HG03354 (cell line): Measurements from ENCODE around the gene SPACA1.
"Not testable (repeated sequence)": the region's sequence is repeated elsewhere in the genome, so short reads cannot be mapped to it uniquely, and the experiment has no call there.

ENCODE experiments used
- ATAC-seq: cut with Tn5 transposase; IDR thresholded peaks from one replicate; pipeline ENCODE4 v1.9.1; 2021; ENCODE audit warnings: mild to moderate bottlenecking; ENCODE audit not compliant: unreplicated experiment, poor library complexity, severe bottlenecking

Gene SPACA1, protein sequence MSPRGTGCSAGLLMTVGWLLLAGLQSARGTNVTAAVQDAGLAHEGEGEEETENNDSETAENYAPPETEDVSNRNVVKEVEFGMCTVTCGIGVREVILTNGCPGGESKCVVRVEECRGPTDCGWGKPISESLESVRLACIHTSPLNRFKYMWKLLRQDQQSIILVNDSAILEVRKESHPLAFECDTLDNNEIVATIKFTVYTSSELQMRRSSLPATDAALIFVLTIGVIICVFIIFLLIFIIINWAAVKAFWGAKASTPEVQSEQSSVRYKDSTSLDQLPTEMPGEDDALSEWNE

DNA sequence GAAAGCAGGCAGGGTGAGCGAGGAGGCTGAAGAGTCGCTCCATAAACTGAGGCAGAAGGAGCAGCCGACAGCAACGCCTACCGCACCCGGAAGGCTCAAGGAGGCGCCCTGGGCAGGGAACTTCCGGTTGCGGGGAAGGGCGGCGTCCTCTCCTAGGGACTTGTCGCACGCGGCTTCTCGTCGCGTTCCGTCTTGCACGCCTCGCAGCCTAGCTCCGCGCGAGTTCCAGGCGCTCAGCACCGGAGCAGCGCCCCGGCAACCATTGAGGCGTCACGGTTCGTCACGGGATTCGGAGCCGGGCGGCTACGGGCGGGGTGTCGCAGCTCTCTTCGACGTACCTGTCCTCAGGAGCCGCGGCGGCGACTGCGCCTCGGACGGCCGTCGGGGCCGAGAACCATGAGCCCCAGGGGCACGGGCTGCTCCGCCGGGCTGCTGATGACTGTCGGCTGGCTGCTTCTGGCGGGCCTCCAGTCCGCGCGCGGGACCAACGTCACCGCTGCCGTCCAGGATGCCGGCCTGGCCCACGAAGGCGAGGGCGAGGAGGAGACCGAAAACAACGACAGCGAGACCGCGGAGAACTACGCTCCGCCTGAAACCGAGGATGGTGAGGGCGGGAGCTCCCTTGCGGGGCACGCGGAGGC, at the start of gene SPACA1:
Gene SPACA1, plus strand, starts transcription at position 332 of the 641 bp plus-strand sequence. Its CDS starts 65 bp downstream, at position 397.
- ATAC-seq: no peak

DNA sequence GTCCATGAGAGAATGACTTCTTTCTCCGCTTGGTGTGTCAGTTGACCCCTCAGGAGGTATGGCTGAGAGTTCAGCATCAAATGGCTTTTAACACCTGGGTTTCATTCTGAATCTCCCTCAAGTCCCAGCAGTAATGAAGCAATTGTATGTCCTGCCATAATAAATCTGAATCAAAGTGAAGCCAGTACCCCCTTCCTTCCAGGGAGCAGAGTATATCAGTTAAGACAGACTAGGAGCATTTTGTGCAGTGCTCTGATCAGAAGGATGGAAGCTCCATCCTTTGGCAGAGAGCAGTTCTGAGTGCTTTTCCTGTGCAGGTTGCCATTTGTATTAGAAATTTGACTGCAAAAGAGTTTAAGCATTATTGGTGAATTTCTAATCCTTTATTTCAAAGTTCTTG, 46.9 kb upstream of the SPACA1 start:
- ATAC-seq: no peak

DNA sequence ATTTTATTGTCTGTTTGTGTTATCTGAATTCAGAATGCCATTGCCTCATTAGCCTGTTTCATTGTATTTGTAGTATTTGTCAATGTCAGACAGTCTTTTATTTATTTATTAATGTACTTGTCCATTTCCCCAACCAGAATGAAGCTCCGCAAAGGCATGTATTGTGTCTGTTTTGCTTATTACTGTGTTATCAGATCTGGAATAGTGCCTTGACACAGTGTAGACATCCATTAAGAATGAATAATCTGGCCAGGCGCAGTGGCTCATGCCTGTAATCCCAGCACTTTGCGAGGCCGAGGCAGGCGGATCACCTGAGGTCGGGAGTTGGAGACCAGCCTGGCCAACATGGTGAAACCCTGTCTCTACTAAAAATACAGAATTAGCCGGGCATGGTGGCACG, 46.4 kb upstream of the SPACA1 start:
- not testable (repeated sequence) for ATAC-seq

DNA sequence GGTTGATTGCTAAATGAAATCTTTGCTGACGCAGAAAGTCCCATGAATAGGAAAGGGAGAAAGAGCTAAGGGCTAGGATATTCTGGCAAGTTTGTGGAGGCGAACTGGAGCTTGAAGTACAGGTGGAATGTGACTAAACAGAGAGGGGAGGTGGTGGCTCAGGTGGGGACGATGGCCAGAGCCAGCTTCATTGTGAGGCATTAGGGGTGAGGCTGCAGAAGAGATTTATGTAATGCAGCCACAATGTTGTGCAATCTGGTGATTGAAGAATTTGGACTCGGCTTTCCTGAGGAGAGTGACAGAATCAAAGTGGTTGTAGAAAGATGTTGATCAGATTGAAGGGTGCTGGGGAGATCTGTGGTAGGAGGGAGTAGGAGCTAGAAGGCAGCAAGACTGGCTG, 42.9 kb upstream of the SPACA1 start:
- no peak for ATAC-seq

DNA sequence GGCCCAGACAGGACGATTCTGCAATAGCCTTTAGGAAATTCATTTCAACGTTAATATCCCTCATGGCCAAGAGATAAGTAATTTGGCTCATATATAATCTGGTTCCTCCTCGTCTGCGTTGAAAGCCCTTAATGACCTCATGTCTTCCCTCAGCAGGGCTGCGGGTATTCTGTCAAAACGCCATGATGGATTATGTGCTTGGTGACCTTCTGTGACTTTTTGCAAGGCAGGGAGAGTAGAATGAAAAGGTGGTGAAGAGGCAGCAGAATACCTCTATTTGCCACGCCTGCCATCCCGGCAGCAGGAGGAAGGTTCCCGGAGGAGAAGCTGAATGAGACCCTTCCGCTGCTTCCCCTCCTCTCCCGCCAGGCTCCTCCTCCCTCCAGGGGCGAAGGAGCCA, 41.1 kb upstream of the SPACA1 start:
- no peak for ATAC-seq

DNA sequence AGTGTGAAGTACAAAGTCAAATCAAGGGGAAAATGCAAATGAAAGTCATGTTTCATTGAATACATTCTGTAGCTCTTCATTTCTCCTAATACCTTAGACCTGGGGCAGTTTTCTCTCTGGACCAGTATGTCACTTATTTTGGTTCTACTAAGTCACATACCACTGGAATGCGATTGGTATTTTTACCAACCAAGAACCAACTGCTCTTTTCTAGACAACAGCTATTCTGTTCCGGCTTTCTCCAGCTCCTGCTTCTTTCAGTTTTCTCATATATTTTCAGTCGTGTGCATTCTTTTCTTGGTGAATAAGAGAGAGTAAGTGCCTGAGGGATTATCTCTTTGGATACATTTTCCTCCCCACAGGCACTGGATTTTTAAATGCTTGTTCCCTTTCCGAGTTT, 39.2 kb upstream of the SPACA1 start:
- no peak for ATAC-seq

DNA sequence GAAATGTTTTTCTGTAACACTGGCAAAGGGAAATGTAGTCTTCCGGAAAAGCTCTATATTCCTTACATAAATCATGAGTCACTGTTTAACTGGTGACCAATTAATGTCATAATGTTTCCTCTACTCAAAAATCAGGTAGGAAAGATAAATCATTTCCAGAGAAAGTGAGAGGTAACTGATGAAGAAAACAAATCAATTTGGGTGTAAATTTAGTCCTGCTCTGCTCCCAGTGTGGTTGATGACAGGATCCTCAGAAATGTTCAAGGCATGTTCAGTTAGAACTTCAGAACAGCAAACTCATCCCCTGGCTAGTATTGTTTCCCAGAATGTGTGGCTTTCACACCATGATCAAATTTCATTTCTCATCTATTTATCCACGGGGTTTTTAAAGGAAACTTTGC, 38.8 kb upstream of the SPACA1 start:
- no peak for ATAC-seq

DNA sequence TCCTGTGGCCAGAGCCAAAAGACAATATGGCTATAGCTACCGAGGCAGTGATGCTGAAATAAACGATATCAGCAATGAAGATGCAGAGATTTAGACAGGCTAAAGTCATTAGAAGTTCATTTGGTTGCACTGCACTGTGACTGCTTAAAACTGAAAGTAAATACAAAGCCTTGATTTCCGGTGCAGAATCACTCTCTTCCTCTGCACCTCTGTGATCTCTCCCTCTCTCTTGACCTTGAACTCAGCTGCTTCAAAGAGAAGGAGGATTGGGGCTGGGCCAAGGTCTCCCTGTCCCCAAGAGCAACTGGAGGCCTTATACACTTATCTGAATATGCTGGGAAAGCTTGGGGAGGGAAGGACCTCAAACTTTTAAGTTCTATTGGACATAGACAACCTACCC, 34.6 kb upstream of the SPACA1 start:
- ATAC-seq: peak; percentile 85

DNA sequence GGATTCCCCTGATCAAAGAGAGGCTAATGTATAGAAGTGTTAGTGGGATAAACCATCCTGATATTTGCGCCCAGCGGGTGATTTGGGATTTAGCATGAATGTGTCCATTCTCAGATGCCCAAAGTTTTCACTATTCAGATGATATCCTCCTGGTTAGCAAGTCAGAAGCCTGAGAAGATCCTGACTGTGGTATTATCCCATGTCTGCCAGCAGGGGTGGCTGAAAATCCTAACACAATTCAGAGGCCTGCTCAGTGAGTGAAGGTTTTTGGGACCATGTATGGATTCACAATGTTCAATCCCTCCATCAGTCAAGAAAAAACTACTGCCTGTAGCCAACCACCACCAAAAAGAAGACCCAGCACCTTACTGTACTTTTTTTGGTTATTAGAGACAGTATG, 34.1 kb upstream of the SPACA1 start:
- ATAC-seq: no peak

DNA sequence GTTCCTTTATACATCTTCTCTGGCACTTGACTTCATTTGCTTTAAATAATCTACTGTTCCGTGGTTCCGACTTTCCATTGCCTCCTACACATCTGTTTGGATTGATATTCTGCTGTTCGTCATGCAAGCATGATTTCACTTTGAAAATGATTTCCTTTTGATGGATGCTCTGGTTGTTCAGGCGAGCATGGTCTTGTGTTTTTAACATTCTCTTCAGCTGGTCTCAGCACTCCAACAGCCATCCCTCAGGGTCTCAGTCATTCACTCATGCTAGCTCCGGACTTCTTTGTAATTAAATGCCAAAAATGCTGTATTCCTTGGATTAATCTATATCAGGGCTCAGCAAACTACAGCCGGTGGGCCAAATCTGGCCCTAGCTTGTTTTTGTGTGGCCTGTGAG, 27.2 kb upstream of the SPACA1 start:
- ATAC-seq: no peak

DNA sequence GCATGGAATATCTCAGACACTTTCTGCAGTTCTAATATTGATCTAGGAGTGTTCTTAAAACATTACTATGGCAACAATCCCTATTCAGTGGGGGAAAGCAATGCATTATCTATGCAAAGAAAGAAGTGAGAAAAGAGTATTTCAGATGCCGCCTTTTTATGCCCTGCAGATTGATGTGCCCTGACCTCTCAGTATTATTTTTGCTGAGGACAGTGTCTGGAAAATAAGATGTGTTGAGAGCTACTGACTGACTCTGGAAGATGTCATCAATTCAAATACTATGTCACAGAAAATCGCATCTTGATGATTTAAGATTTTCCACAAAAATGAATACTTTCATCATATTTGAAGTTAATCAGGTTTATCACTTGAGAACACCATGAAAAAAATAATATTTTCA, 22.9 kb upstream of the SPACA1 start:
- no peak for ATAC-seq

DNA sequence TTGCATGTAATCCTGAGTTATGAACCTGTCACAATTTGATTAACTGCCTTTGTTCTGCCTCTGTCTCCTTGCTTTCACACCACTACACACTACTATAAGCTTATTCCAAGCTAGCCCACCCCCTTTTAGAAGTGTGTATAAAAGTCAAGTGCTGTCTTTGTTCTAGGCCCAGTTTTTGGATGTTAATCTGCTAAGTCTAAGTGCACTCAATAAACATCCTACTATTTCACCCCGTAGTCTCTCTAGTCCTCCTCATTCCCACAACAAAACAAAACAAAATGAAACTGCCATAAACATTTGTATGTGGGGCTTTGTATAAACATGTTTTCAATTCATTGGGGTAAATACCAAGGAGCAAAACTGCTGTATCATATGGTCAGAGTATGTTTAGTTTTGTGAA, 16.1 kb upstream of the SPACA1 start:
- ATAC-seq: no peak

DNA sequence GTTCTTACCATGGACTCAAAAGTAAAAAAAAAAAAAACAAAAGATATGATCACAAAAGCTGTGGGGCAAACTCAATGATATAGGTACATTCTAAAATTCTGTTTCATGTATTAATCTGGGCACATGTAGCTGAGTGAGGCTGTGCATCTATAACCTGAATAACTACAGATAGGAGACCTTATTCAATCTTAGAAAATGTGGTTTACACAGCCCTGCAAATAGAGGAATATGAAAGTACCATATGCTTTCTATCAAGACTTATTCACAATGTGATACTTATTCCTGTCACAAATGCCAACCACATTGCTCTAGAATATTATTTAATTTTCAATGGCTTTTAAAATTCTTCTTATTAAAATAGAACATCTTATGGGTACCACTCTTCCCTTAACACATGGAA, 3.1 kb upstream of the SPACA1 start:
- ATAC-seq: no peak

DNA sequence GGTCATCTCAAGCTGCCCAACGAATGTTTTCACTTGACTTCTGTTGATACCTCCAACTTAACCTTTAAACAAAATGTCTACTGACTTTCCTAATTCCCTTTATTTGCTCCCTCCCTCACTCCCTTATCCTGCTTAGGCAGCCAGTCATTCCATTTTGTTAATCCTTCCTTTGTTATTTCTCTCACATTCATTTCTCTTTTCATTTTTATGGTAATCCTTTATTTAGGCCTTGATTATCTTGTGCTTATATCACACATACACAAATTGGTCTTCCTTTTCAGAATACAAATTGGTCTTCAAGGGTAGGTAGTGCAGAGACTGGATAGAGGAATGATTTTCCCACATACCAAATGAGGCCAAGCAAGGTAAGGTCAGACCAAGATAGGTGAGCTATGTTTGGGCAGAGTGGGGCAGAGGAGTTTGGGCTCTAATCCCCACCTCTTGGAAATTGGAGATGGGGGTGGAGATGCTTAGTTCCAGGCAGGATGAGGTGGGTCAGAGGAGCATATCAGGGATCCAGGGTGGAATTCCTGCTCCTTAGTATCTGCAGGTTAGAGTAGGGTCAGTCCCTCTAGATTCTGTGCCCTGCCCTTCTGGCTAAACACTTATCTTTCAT, 2.0 kb upstream of the SPACA1 start:
- ATAC-seq: no peak

DNA sequence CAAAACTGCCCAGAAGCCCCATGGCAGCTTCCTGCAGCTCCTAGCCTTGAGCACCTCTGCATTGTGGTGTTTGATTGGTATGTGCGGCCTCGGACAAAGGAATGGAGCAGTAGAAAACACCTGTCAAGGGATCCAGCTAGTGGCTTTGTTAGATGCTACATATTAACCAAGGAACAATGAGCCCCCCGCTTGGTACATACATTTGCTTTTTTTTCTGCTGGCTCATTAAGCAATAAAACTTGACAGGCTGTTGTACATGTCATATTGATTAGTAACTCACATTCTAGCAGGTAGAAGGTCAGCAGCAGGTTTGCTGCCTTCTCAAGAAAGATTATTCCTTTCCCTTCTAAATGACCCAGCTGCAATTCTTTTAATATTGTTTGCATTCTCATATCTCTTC, 937 bp downstream of the SPACA1 start:
- no peak for ATAC-seq

DNA sequence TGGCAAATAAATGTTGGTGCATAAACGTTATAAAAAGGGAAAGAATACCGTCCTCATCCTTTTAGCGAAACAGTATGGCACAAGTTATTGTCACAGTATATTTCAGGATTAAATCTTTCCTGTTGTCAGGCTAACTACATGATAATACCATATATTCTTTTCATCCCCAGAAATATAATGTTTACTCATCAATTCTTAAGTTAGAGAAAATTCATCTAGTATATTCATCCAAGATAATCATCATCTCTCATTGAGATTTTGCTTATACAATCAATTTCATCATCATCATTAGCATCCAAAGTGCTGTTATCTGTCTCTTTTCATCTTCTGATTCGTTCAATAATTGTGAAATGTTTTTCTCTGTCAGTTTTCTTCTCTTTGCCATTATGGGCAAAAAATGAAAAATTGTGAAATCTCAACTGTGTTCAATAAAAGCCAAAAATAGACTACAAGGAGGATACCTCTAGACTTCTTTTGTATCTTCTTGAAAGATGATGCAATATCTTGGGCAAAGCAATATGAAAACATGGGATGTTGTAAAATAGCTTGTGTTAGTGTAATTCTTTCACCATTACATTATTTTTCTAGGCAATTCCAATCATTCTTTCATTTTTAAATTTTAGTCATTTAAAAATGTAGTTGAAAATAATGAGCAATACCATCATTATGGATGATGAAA, 2.6 kb downstream of the SPACA1 start:
- ATAC-seq: no peak

DNA sequence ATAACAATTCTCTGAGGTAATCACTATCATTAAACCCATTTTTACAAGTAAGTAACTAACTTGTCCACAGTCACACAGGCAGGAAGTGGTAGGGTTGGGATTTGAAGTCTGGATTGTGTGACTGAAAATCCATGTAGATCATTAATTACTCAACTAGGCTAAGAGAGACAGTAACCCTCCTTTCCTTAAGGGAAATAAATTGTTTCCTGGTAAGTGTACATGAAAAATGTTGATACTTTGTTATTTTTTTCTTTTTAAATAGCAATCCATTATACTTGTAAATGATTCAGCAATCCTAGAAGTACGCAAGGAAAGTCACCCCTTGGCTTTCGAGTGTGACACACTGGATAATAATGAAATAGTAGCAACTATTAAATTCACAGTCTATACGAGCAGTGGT, 11.6 kb downstream of the SPACA1 start:
- no peak for ATAC-seq

DNA sequence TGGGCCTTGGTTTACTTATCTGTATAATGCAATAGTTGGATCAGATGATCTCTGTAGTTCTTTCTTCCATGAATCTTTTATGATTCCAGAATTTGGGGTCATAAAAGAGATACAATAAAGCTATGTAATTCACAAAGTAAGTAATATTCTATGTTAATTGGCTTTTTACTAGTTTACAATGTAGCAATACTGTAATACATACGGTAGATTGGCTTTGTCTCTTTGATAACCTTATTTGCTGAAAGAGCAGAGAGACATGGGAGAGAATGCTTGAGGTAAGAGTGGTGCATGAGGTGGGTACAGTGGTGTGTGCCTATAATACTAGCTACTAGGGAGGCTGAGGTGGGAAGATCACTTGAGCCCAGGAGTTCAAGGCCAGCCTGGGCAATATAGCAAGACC, 14.7 kb downstream of the SPACA1 start:
- no peak for ATAC-seq

DNA sequence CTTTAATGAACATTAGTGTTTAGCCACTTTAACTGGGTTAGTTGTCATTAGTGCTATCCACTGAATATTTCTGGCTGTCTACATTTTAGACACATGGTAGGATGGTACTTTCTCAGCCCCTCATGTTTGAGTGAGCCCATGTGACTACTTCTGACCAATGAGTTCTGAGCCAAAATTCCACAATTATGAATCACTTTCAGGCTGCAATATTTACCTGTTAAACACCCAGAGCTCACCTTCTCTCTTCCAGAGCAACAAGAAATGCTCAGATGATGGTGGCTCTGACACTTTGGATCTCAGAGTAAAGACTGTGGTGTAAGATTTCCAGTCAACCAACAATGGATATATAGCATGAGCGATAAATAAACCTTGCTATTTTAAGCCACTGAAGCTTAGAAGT, 24.8 kb downstream of the SPACA1 start:
- ATAC-seq: no peak

DNA sequence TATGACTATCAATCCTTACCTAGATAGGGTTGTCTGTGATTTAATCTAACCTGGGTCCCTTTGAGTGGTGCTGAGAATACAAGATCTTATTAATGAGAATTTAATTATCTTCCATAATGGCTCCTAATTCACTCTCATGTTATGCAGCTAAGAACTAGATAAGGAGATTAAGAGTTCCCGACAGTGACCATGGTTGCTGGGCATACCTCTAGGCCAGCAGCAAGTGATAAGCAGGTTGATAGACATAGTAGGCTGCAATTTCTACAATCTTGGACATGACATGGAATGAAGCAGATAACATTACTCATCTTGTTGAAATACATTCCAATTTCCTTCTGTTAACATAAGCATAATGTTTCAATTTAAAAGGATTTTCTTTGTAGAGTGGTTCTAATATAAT, 27.1 kb downstream of the SPACA1 start:
- ATAC-seq: no peak

DNA sequence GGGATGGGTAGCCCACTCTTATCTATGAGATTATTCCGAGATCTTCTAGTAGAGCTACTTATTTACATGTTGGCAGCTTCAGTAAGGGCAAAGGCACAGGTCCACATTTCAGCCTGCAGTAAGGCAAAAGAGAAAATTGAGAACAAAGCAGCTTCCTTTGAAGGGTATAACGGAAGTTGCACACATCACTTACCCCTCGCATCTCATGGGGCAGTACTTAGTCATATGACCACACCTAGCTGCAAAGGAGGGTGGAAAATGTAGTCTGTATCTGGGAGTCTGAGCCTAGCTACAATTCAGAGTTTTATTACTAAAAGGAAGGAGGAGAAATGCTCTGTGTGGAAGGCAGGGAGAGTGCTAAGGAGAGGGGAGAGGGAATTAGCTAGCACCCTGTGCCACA, 29.7 kb downstream of the SPACA1 start:
- ATAC-seq: no peak
